Right lobe of liver (tissue), 6 donors: ENCODE results near the gene ZNF41. TPM values are rescaled to one million over a fixed set of nuclear protein-coding genes. Genes with fewer than 3 reads are reported as not detected.

Experiments
- ATAC-seq, 4 donors: fragments of 200-7000 bp; cut with Tn5 transposase; one replicate each; pipeline ENCODE4 v1.9.1; 2020; ENCODE audit warnings: mild to moderate bottlenecking in 4 of 4, moderate library complexity in 4 of 4
- DNase-seq, 3 donors: peaks; one replicate each; pipeline ENCODE4 v3.0.0-alpha.2; 2020
- H3K27ac ChIP-seq, 3 donors: fragments of 200-600 bp; one replicate each; pipeline ENCODE4 v1.8.0; 2022
- H3K27me3 ChIP-seq, 2 donors: fragments of 200-600 bp; one replicate each; pipeline ENCODE4 v1.8.0; 2022
- H3K36me3 ChIP-seq, 4 donors: fragments of 200-600 bp; sonication (generic) in 1 of 4; one replicate each; pipeline versions ENCODE4 v1.5.1 to v1.8.0; 2017 to 2022; ENCODE audit warnings: control low read depth in 1 of 4
- H3K4me1 ChIP-seq, 4 donors: fragments of 200-600 bp; sonication (generic) in 1 of 4; one replicate each; pipeline versions ENCODE4 v1.5.1 to v1.8.0; 2017 to 2022; ENCODE audit warnings: control low read depth in 1 of 4
- H3K4me3 ChIP-seq, 3 donors: fragments of 200-600 bp; one replicate each; pipeline ENCODE4 v1.8.0; 2022
- H3K9me3 ChIP-seq, 4 donors: fragments of 200-600 bp; sonication (generic) in 1 of 4; one replicate each; pipeline versions ENCODE4 v1.5.1 to v1.8.0; 2017 to 2022; ENCODE audit warnings: control low read depth in 1 of 4
- POLR2A ChIP-seq: fragments of 450-650 bp; IDR thresholded peaks from one replicate; pipeline ENCODE4 v1.6.1; 2017; ENCODE audit warnings: antibody characterized with exemption, mild to moderate bottlenecking
- WGBS: methylation state at CpG from one replicate; pipeline ENCODE4 v1.1.6; 2018; ENCODE audit warnings: low coverage, low lambda C conversion rate; ENCODE audit not compliant: insufficient coverage; ENCODE audit errors: missing lambda C conversion rate; 5-methylcytosine and 5-hydroxymethylcytosine counted together
- intact Hi-C, 2 donors: fragments of 100-400 bp; cut with DNase I; formaldehyde crosslinking; loops; one replicate each; pipeline versions ENCODE4 v1.11.2 to v1.14.1; 2022
- total RNA-seq, 6 experiments: library from RNA; depleted of rRNA in 2 of 6; stranded (reverse); fragments of >200 nt in 2 of 6; fragmentation: NEBNext Ultra II Directional in 3 of 6; extraction: Animal tissue kit (Norgen Biotek cat#: 25700) in 3 of 6; gene quantifications; one replicate each; pipeline versions ENCODE4 v1.1.0 to v1.2.4, GENCODE V29; 2016 to 2023
- TF ChIP-seq, protein P1 (sequence below), 4 donors: fragments of 200-600 bp in 3 of 4; fragments of 450-650 bp in 1 of 4; IDR thresholded peaks; one replicate each; pipeline versions ENCODE4 v1.5.1 to v1.8.0; 2016 to 2022; ENCODE audit warnings: antibody characterized with exemption in 4 of 4, mild to moderate bottlenecking in 2 of 4
- donor health status: DM: no; HTN: yes; CAD: no.
- donor health status: DM: no; HTN: no; CAD: no.
- donor health status: DM: no; HTN: no; CAD: no.
- donor health status: DM: no; HTN: yes; CAD: no.
- donor health status: DM: no; HTN: yes; CAD: no.

Gene ZNF41
- total RNA-seq, 6 experiments from 2014 or later = 2.7 to 6.1 (median 3.9) TPM

DNA sequence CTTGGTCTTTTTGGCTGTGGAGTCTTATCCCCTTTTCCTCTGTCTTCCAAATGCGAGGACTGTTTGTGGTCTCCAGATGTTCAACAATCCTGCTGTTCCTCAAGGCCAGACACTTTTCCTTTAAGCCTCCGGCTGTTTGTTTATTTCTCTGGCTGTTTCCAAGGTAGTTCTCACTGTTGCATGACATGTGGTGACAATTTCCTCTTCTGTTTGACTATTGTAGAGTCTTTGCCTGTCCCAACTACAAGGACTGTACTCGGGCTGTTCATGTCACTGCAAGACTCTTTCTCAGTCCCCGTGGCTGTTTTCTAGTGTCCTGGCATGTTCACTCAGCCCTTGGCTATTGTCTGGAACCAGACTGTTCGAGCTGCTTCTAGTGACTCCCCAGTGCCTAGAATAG, 62.1 kb downstream of the ZNF41 start:
- TF ChIP-seq, protein P1, sequence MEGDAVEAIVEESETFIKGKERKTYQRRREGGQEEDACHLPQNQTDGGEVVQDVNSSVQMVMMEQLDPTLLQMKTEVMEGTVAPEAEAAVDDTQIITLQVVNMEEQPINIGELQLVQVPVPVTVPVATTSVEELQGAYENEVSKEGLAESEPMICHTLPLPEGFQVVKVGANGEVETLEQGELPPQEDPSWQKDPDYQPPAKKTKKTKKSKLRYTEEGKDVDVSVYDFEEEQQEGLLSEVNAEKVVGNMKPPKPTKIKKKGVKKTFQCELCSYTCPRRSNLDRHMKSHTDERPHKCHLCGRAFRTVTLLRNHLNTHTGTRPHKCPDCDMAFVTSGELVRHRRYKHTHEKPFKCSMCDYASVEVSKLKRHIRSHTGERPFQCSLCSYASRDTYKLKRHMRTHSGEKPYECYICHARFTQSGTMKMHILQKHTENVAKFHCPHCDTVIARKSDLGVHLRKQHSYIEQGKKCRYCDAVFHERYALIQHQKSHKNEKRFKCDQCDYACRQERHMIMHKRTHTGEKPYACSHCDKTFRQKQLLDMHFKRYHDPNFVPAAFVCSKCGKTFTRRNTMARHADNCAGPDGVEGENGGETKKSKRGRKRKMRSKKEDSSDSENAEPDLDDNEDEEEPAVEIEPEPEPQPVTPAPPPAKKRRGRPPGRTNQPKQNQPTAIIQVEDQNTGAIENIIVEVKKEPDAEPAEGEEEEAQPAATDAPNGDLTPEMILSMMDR (IDR thresholded peaks at IDR 0.05) = no peak
- TF ChIP-seq POLR2A = no peak
- DNase-seq = no peak
- no peak overlapping the region for H3K27ac ChIP-seq
- ATAC-seq = no peak
- no peaks in the 10 kb centered on the region for H3K27me3 ChIP-seq
- H3K9me3 ChIP-seq = no peaks in the 10 kb centered on the region
- 37% methylated on average over 5 of the region's 5 CpGs for WGBS
- intact Hi-C loops = no loop called here
- H3K36me3 ChIP-seq = no peaks in the 10 kb centered on the region
- H3K4me1 ChIP-seq = no peaks in the 10 kb centered on the region
- H3K4me3 ChIP-seq = no peak overlapping the region

DNA sequence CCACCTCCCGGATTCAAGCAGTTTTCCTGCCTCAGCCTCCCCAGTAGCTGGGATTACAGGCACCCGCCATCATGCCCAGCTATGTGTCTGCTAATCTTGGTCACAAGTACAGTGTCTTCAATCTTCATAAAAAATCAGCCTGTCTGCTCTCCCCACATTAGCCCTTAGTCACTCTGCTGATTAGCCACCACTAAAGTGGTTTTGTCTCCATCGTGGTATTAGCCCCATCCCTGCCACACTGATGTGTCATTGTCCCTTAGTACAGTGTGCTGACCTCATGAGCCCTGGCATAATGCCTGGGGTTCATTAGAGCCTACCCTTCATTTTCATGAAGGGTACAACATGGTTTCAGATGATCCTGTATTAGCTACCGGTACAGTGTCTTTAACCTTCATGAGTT, 62.8 kb downstream of the ZNF41 start:
- no peak for TF ChIP-seq POLR2A
- TF ChIP-seq, protein P1 (IDR thresholded peaks at IDR 0.05) = no peak
- no peak overlapping the region for H3K4me3 ChIP-seq
- intact Hi-C loops = no loop called here
- WGBS = 80% methylated on average over 3 of the region's 4 CpGs
- H3K27me3 ChIP-seq = no peaks in the 10 kb centered on the region
- no peak for DNase-seq
- H3K36me3 ChIP-seq = no peaks in the 10 kb centered on the region
- no peaks in the 10 kb centered on the region for H3K4me1 ChIP-seq
- no peaks in the 10 kb centered on the region for H3K9me3 ChIP-seq
- ATAC-seq = no peak
- H3K27ac ChIP-seq = no peak overlapping the region

DNA sequence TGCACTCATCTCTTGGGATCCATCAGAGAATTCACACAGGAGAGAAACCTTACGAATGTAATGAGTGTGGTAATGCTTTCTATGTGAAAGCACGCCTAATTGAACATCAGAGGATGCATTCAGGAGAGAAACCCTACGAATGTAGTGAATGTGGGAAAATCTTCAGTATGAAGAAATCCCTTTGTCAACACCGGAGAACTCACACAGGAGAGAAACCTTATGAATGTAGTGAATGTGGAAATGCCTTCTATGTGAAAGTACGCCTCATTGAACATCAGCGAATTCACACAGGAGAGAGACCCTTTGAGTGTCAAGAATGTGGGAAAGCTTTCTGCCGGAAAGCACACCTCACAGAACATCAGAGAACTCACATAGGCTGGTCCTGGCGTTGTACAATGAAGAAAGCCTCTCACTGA, 69.8 kb downstream of the ZNF41 start:
- H3K36me3 ChIP-seq = no peaks in the 10 kb centered on the region

More for the DNA sequence above, 69.8 kb downstream of the ZNF41 start:
- no peak overlapping the region for H3K27ac ChIP-seq
- H3K9me3 ChIP-seq = peaks cover 0 to 24% (median 13%) of the 10 kb centered on the region in 4 donors
- intact Hi-C loops = no loop called here
- 66% methylated on average over 6 of the region's 8 CpGs for WGBS
- no peaks in the 10 kb centered on the region for H3K4me1 ChIP-seq
- no peak for TF ChIP-seq POLR2A
- DNase-seq = no peak
- H3K4me3 ChIP-seq = no peak overlapping the region
- ATAC-seq = no peak
- H3K27me3 ChIP-seq = no peaks in the 10 kb centered on the region

Other genes starting within 250 kb of the ZNF41 start
- gene ZNF157, start 112.6 kb downstream of the ZNF41 start, total RNA-seq = not detected
- 10 to 100 TPM; 31.5 to 86.0 (median 54.9) TPM for gene ARAF, start 78.0 kb upstream of the ZNF41 start, total RNA-seq
- 100 to 1,000 TPM in 4 of 6 experiments, 10 to 100 TPM in 2; 82.1 to 432 (median 143) TPM for gene TIMP1, start 99.2 kb upstream of the ZNF41 start, total RNA-seq
- gene SYN1, start 136.6 kb upstream of the ZNF41 start, total RNA-seq = 1 to 10 TPM in 2 of 6 experiments, under 1 TPM in 3, not detected in 1; 0.22 to 3.1 (median 0.37) TPM
- gene CFP, start 146.7 kb upstream of the ZNF41 start, total RNA-seq = 10 to 100 TPM in 3 of 6 experiments, 1 to 10 TPM in 3; 6.8 to 24.0 (median 9.8) TPM
- 10 to 100 TPM; 14.8 to 23.9 (median 19.7) TPM for gene ELK1, start 167.3 kb upstream of the ZNF41 start, total RNA-seq
- gene UXT, start 176.0 kb upstream of the ZNF41 start, total RNA-seq = 10 to 100 TPM; 40.2 to 53.5 (median 49.5) TPM